SW 1271 (cell line): Measurements from ENCODE around the gene CDAN1.

Experiments used
- DNase-seq, 2 experiments: peaks; one replicate each; lab custom pipeline; 2025; lab: John Stamatoyannopoulos, UW

CDAN1 gene

GRCh38 chr15:42735382-42736165 is 1.4 kb downstream of the CDAN1 start:
- no peak for DNase-seq

- DNase-seq, result no peak
Measured at GRCh38 chr15:42734076-42734672, 2.8 kb downstream of the CDAN1 start.

- no peak for DNase-seq
Measured at GRCh38 chr15:42733027-42733426, 3.9 kb downstream of the CDAN1 start.

- no peak for DNase-seq
Measured at GRCh38 chr15:42732095-42732827, 4.7 kb downstream of the CDAN1 start.

GRCh38 chr15:42731461-42731860 is 5.5 kb downstream of the CDAN1 start:
- DNase-seq, result no peak

GRCh38 chr15:42730536-42730935 is 6.4 kb downstream of the CDAN1 start:
- no peak for DNase-seq

GRCh38 chr15:42730135-42730534 is 6.8 kb downstream of the CDAN1 start:
- no peak for DNase-seq

GRCh38 chr15:42729409-42729808 is 7.5 kb downstream of the CDAN1 start:
- DNase-seq, result no peak

- no peak for DNase-seq
Measured at GRCh38 chr15:42728972-42729371, 8.0 kb downstream of the CDAN1 start.

GRCh38 chr15:42728560-42728959 is 8.4 kb downstream of the CDAN1 start:
- no peak for DNase-seq

- DNase-seq, result no peak
Measured at GRCh38 chr15:42727750-42728381, 9.1 kb downstream of the CDAN1 start.

GRCh38 chr15:42726114-42726513 is 10.8 kb downstream of the CDAN1 start:
- DNase-seq, result no peak

GRCh38 chr15:42725331-42725903 is 11.5 kb downstream of the CDAN1 start:
- no peak for DNase-seq

- DNase-seq, result no peak
Measured at GRCh38 chr15:42724276-42724675, 12.7 kb downstream of the CDAN1 start.

- DNase-seq, result no peak
Measured at GRCh38 chr15:42723068-42723467, 13.9 kb downstream of the CDAN1 start.

GRCh38 chr15:42721916-42722315 is 15.0 kb downstream of the CDAN1 start:
- DNase-seq, result no peak

- DNase-seq, result no peak
Measured at GRCh38 chr15:42721016-42721415, 15.9 kb downstream of the CDAN1 start.

GRCh38 chr15:42720071-42720470 is 16.9 kb downstream of the CDAN1 start:
- DNase-seq, result no peak

- no peak for DNase-seq
Measured at GRCh38 chr15:42719043-42719442, 17.9 kb downstream of the CDAN1 start.

GRCh38 chr15:42716626-42717025 is 20.3 kb downstream of the CDAN1 start:
- DNase-seq, result no peak

GRCh38 chr15:42716125-42716524 is 20.8 kb downstream of the CDAN1 start:
- no peak for DNase-seq

GRCh38 chr15:42712584-42712983 is 24.3 kb downstream of the CDAN1 start:
- no peak for DNase-seq
